Measurements from ENCODE around the gene SCGB3A1.

SCGB3A1 gene

GRCh38 chr5:180601591-180602480 is 10.5 kb upstream of the SCGB3A1 start:
- no peaks in the 10 kb centered on the region for H3K36me3 Mint-ChIP-seq
- H3K27ac Mint-ChIP-seq, result no peak overlapping the region
- ATAC-seq, result no peak
- no peaks in the 10 kb centered on the region for H3K9me3 Mint-ChIP-seq
- no peak overlapping the region for H3K4me3 Mint-ChIP-seq
- H3K4me1 Mint-ChIP-seq, result peaks cover 5% of the 10 kb centered on the region
- peaks cover 32% of the 10 kb centered on the region for H3K27me3 Mint-ChIP-seq

GRCh38 chr5:180600554-180601041 is 9.3 kb upstream of the SCGB3A1 start:
- ATAC-seq, result no peak
- Mint-ChIP-seq H3K4me1 (no peaks in the 10 kb centered on the region), H3K27me3 (peaks cover 24% of the 10 kb centered on the region), H3K9me3 (no peaks in the 10 kb centered on the region), H3K27ac (no peak overlapping the region), H3K4me3 (no peak overlapping the region), H3K36me3 (no peaks in the 10 kb centered on the region)

GRCh38 chr5:180599981-180600553 is 8.8 kb upstream of the SCGB3A1 start:
- H3K4me1 Mint-ChIP-seq, result no peaks in the 10 kb centered on the region

GRCh38 chr5:180599590-180599914 is 8.3 kb upstream of the SCGB3A1 start:
- Mint-ChIP-seq H3K27ac (no peak overlapping the region), H3K36me3 (no peaks in the 10 kb centered on the region), H3K27me3 (peaks cover 24% of the 10 kb centered on the region), H3K4me1 (no peaks in the 10 kb centered on the region), H3K4me3 (no peak overlapping the region), H3K9me3 (peaks cover 4% of the 10 kb centered on the region)
- no peak for ATAC-seq

More at GRCh38 chr5:180599981-180600553, 8.8 kb upstream of the SCGB3A1 start:
- Mint-ChIP-seq H3K9me3 (peaks cover under 1% of the 10 kb centered on the region), H3K36me3 (no peaks in the 10 kb centered on the region), H3K27me3 (peaks cover 24% of the 10 kb centered on the region), H3K27ac (no peak overlapping the region), H3K4me3 (no peak overlapping the region)
- no peak for ATAC-seq

- no peak for ATAC-seq
- H3K27me3 Mint-ChIP-seq, result peaks cover 28% of the 10 kb centered on the region
- H3K36me3 Mint-ChIP-seq, result no peaks in the 10 kb centered on the region
- H3K4me3 Mint-ChIP-seq, result no peak overlapping the region
- H3K4me1 Mint-ChIP-seq, result no peaks in the 10 kb centered on the region
- H3K9me3 Mint-ChIP-seq, result peaks cover 4% of the 10 kb centered on the region
- H3K27ac Mint-ChIP-seq, result no peak overlapping the region
Measured at GRCh38 chr5:180598797-180599589, 7.7 kb upstream of the SCGB3A1 start.

- no peak overlapping the region for H3K27ac Mint-ChIP-seq
- no peak for ATAC-seq
- H3K9me3 Mint-ChIP-seq, result peaks cover 4% of the 10 kb centered on the region
- no peaks in the 10 kb centered on the region for H3K36me3 Mint-ChIP-seq
- H3K4me1 Mint-ChIP-seq, result no peaks in the 10 kb centered on the region
- H3K4me3 Mint-ChIP-seq, result no peak overlapping the region
- H3K27me3 Mint-ChIP-seq, result peaks cover 35% of the 10 kb centered on the region
Measured at GRCh38 chr5:180598316-180598701, 7.0 kb upstream of the SCGB3A1 start.

- no peak overlapping the region for H3K4me3 Mint-ChIP-seq
- peaks cover 5% of the 10 kb centered on the region for H3K4me1 Mint-ChIP-seq
- H3K9me3 Mint-ChIP-seq, result peaks cover 4% of the 10 kb centered on the region
- ATAC-seq, result no peak
- peaks cover 50% of the 10 kb centered on the region for H3K27me3 Mint-ChIP-seq
- no peaks in the 10 kb centered on the region for H3K36me3 Mint-ChIP-seq
- no peak overlapping the region for H3K27ac Mint-ChIP-seq
Measured at GRCh38 chr5:180596668-180597231, 5.5 kb upstream of the SCGB3A1 start.

- Mint-ChIP-seq H3K4me1 (peaks cover 5% of the 10 kb centered on the region), H3K4me3 (no peak overlapping the region), H3K27ac (no peak overlapping the region), H3K27me3 (peaks cover 51% of the 10 kb centered on the region), H3K9me3 (peaks cover 4% of the 10 kb centered on the region), H3K36me3 (no peaks in the 10 kb centered on the region)
- no peak for ATAC-seq
Measured at GRCh38 chr5:180596115-180596667, 4.9 kb upstream of the SCGB3A1 start.

- no peak for ATAC-seq
- H3K27me3 Mint-ChIP-seq, result peaks cover 49% of the 10 kb centered on the region
- no peak overlapping the region for H3K27ac Mint-ChIP-seq
- no peak overlapping the region for H3K4me3 Mint-ChIP-seq
- H3K9me3 Mint-ChIP-seq, result peaks cover 4% of the 10 kb centered on the region
- no peaks in the 10 kb centered on the region for H3K36me3 Mint-ChIP-seq
- H3K4me1 Mint-ChIP-seq, result peaks cover 5% of the 10 kb centered on the region
Measured at GRCh38 chr5:180595381-180596114, 4.2 kb upstream of the SCGB3A1 start.

GRCh38 chr5:180595046-180595379 is 3.7 kb upstream of the SCGB3A1 start:
- Mint-ChIP-seq H3K9me3 (peaks cover 4% of the 10 kb centered on the region), H3K4me1 (peaks cover 5% of the 10 kb centered on the region), H3K27ac (no peak overlapping the region), H3K27me3 (peaks cover 46% of the 10 kb centered on the region), H3K4me3 (no peak overlapping the region), H3K36me3 (no peaks in the 10 kb centered on the region)
- ATAC-seq, result no peak

GRCh38 chr5:180594311-180595045 is 3.2 kb upstream of the SCGB3A1 start:
- peak; percentile 25 for ATAC-seq
- Mint-ChIP-seq H3K4me1 (peaks cover 5% of the 10 kb centered on the region), H3K9me3 (peaks cover 4% of the 10 kb centered on the region), H3K27ac (no peak overlapping the region), H3K4me3 (no peak overlapping the region), H3K27me3 (peaks cover 46% of the 10 kb centered on the region), H3K36me3 (no peaks in the 10 kb centered on the region)

- Mint-ChIP-seq H3K27me3 (peaks cover 45% of the 10 kb centered on the region), H3K9me3 (peaks cover 4% of the 10 kb centered on the region), H3K36me3 (no peaks in the 10 kb centered on the region), H3K4me1 (peaks cover 5% of the 10 kb centered on the region), H3K27ac (no peak overlapping the region), H3K4me3 (no peak overlapping the region)
- ATAC-seq, result no peak
Measured at GRCh38 chr5:180593446-180594206, 2.3 kb upstream of the SCGB3A1 start.

- H3K9me3 Mint-ChIP-seq, result peaks cover 4% of the 10 kb centered on the region
- H3K27me3 Mint-ChIP-seq, result peaks cover 43% of the 10 kb centered on the region
- peaks cover 5% of the 10 kb centered on the region for H3K4me1 Mint-ChIP-seq
- no peak overlapping the region for H3K4me3 Mint-ChIP-seq
- H3K36me3 Mint-ChIP-seq, result no peaks in the 10 kb centered on the region
- H3K27ac Mint-ChIP-seq, result no peak overlapping the region
- no peak for ATAC-seq
Measured at GRCh38 chr5:180592176-180592575, 877 bp upstream of the SCGB3A1 start.
